ENCODE measurements around the gene FFAR1.
"Not testable (repeated sequence)": the region's sequence is repeated elsewhere in the genome, so short reads cannot be mapped to it uniquely, and the experiment has no call there.

Gene FFAR1

GRCh38 chr19:35344511-35345031, 3.1 kb upstream of the FFAR1 start:
- DNase-seq = no peak

GRCh38 chr19:35345671-35346111, 2.0 kb upstream of the FFAR1 start:
- no peak for DNase-seq

- peak; percentile 16 to 20 for DNase-seq
Observed at GRCh38 chr19:35346193-35347052, 1.3 kb upstream of the FFAR1 start.

- DNase-seq = no peak
Observed at GRCh38 chr19:35347930-35348298, 212 bp downstream of the FFAR1 start.

GRCh38 chr19:35348911-35349611, 1.4 kb downstream of the FFAR1 start:
- DNase-seq = no peak

- no peak for DNase-seq
Observed at GRCh38 chr19:35349614-35350521, 2.2 kb downstream of the FFAR1 start.

- DNase-seq = no peak
Observed at GRCh38 chr19:35350591-35350990, 2.9 kb downstream of the FFAR1 start.

- no peak for DNase-seq
Observed at GRCh38 chr19:35351411-35352176, 3.9 kb downstream of the FFAR1 start.

GRCh38 chr19:35352177-35352447, 4.4 kb downstream of the FFAR1 start:
- DNase-seq = no peak

GRCh38 chr19:35352448-35353304, 5.0 kb downstream of the FFAR1 start:
- peak; percentile 85 to 88 for DNase-seq

- no peak for DNase-seq
Observed at GRCh38 chr19:35353635-35354034, 5.9 kb downstream of the FFAR1 start.

GRCh38 chr19:35354898-35355297, 7.2 kb downstream of the FFAR1 start:
- no peak for DNase-seq

- DNase-seq = no peak
Observed at GRCh38 chr19:35355791-35356460, 8.2 kb downstream of the FFAR1 start.

GRCh38 chr19:35357867-35358573, 10.3 kb downstream of the FFAR1 start, which contains the start of gene FFAR3:
Gene FFAR3 (plus strand): TSS chr19:35358460. CDS start chr19:35358891, 431 bp downstream.
- DNase-seq = peak; percentile 86 to 91

GRCh38 chr19:35358834-35359233, 11.1 kb downstream of the FFAR1 start:
- DNase-seq = not testable (repeated sequence)

- not testable (repeated sequence) for DNase-seq
Observed at GRCh38 chr19:35359395-35359794, 11.7 kb downstream of the FFAR1 start.

GRCh38 chr19:35360081-35360480, 12.4 kb downstream of the FFAR1 start:
- not testable (repeated sequence) for DNase-seq

- no peak for DNase-seq
Observed at GRCh38 chr19:35360880-35361420, 13.2 kb downstream of the FFAR1 start.

GRCh38 chr19:35362261-35363000, 14.7 kb downstream of the FFAR1 start:
- DNase-seq = no peak

Data from Kasumi-1 (cell line).